ENCODE measurements around the gene DMRTC2.

DMRTC2 gene

DNA sequence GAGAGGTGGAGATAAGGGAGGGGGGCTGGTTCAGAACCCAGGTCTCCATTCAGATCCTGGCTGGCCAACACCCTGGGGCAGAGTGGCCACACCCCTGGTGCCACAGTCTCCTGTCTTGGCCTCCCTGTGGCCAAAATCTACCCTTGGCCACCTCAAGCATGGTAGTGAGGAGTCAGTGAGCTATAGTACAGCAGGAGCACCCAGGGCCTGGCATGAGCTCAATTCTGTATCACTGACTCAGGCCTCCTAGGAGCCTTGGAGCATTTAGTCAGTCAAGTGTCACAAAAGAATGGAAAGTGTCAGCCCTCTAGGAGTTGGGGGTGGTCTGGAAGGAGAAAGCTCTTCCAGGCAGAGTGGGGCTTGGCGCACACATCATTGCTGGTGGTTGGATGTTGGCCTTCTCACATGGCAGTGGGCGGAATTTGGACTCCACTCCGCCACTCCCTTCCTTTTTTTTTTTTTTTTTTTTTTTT lies 25.6 kb downstream of the DMRTC2 start:
- Histone ChIP-seq H3K36me3 (ENCODE audit: insufficient read depth, low read length) (peaks cover 73% of the 10 kb centered on the region), H3K9ac (ENCODE audit: low read depth, low read length) (peak overlapping the region; percentile 47), H3K4me3 (ENCODE audit: low read depth in 1 of 2, low read length in 2 of 2) (no peak overlapping the region), H3K27ac (ENCODE audit: low read length) (peak overlapping the region; percentile 79), H2AFZ (ENCODE audit: low read depth, low read length) (no peak overlapping the region), H3K9me3 (ENCODE audit: insufficient read depth, low read length, severe bottlenecking) (no peaks in the 10 kb centered on the region), H3K79me2 (ENCODE audit: insufficient read depth, low read length) (peaks cover 48% of the 10 kb centered on the region), H3K27me3 (ENCODE audit: insufficient read depth, low read length, poor library complexity) (no peaks in the 10 kb centered on the region), H3K4me1 (ENCODE audit: insufficient read depth, low read length) (peaks cover 96% of the 10 kb centered on the region), H3K4me2 (ENCODE audit: insufficient read depth, low read length) (peak overlapping the region; percentile 37; the same call in 1 of the 2 replicates), H4K20me1 (ENCODE audit: insufficient read depth, low read length) (peaks cover 58% of the 10 kb centered on the region)
- no peak for TF ChIP-seq EZH2 (IDR thresholded peaks at IDR 0.05; ENCODE audit: borderline replicate concordance, low read depth, low read length, severe bottlenecking)
- TF ChIP-seq, protein P1, sequence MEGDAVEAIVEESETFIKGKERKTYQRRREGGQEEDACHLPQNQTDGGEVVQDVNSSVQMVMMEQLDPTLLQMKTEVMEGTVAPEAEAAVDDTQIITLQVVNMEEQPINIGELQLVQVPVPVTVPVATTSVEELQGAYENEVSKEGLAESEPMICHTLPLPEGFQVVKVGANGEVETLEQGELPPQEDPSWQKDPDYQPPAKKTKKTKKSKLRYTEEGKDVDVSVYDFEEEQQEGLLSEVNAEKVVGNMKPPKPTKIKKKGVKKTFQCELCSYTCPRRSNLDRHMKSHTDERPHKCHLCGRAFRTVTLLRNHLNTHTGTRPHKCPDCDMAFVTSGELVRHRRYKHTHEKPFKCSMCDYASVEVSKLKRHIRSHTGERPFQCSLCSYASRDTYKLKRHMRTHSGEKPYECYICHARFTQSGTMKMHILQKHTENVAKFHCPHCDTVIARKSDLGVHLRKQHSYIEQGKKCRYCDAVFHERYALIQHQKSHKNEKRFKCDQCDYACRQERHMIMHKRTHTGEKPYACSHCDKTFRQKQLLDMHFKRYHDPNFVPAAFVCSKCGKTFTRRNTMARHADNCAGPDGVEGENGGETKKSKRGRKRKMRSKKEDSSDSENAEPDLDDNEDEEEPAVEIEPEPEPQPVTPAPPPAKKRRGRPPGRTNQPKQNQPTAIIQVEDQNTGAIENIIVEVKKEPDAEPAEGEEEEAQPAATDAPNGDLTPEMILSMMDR (IDR thresholded peaks at IDR 0.05; ENCODE audit: borderline replicate concordance, extremely low read depth, low read length, poor library complexity, severe bottlenecking): no peak
- ATAC-seq (ENCODE audit: insufficient read depth, low read depth) (no peak), DNase-seq (peak; percentile 26)

DNA sequence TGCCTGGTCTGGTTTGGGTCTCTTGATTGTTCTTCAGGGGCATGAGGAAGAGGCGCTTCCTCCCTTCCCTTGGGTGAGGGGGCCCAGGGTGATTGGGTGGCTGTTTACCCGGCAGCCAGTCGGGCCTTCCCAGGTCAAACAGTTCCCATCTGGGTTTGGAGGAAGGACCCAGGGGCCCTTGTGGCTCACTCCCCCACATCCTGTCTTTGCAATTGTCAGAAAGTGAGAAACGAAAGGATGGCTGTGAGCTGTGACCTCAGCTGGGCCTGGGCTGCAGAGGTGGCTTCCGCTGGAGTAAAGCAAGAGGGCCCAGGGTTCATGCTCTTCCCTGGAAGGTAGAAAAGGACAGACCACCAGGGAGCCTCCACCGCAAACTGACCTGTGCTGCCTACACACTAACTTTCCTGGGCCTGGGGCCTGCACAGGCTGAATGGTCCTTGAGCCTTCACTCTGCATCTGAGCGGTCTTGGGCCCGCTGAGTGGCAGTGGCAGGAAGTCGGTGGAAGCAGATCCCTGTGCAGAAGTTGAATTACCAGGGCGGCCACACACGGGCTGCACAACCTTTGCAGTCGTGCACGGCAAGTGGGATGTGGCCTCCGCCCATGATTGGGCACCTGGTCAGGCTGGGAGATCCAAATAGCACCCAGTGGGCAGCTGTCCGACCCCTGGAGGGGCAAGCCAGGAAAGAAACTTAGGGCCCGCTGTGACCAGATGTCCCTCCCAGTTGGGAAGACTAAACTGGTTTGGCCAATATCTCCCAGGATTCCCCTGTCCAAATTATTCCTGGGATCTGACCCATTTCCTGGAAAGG lies 26.9 kb downstream of the DMRTC2 start:
- H3K27me3 ChIP-seq (ENCODE audit: insufficient read depth, low read length, poor library complexity): no peaks in the 10 kb centered on the region
- peak overlapping the region; percentile 48 for H3K9ac ChIP-seq (ENCODE audit: low read depth, low read length)
- H3K4me2 ChIP-seq (ENCODE audit: insufficient read depth, low read length): peak overlapping the region; percentile 39
- peaks cover 99% of the 10 kb centered on the region for H3K4me1 ChIP-seq (ENCODE audit: insufficient read depth, low read length)
- peak; percentile 82 for ATAC-seq (ENCODE audit: insufficient read depth, low read depth)
- H2AFZ ChIP-seq (ENCODE audit: low read depth, low read length): no peak overlapping the region
- TF ChIP-seq EZH2 (IDR thresholded peaks at IDR 0.05; ENCODE audit: borderline replicate concordance, low read depth, low read length, severe bottlenecking): no peak
- TF ChIP-seq, protein P1 (IDR thresholded peaks at IDR 0.05; ENCODE audit: borderline replicate concordance, extremely low read depth, low read length, poor library complexity, severe bottlenecking): no peak
- DNase-seq: peak; percentile 94
- H3K79me2 ChIP-seq (ENCODE audit: insufficient read depth, low read length): peaks cover 37% of the 10 kb centered on the region
- H3K4me3 ChIP-seq (ENCODE audit: low read depth in 1 of 2, low read length in 2 of 2): peak overlapping the region in 1 of 2 experiments; percentile 9; a peak in 1 of 4 replicates
- H4K20me1 ChIP-seq (ENCODE audit: insufficient read depth, low read length): peaks cover 49% of the 10 kb centered on the region
- no peaks in the 10 kb centered on the region for H3K9me3 ChIP-seq (ENCODE audit: insufficient read depth, low read length, severe bottlenecking)
- H3K36me3 ChIP-seq (ENCODE audit: insufficient read depth, low read length): peaks cover 64% of the 10 kb centered on the region
- H3K27ac ChIP-seq (ENCODE audit: low read length): peak overlapping the region; percentile 98

- peaks cover 99% of the 10 kb centered on the region for H3K4me1 ChIP-seq (ENCODE audit: insufficient read depth, low read length)
- peaks cover 34% of the 10 kb centered on the region for H3K79me2 ChIP-seq (ENCODE audit: insufficient read depth, low read length)
- peaks cover 43% of the 10 kb centered on the region for H4K20me1 ChIP-seq (ENCODE audit: insufficient read depth, low read length)
- no peaks in the 10 kb centered on the region for H3K27me3 ChIP-seq (ENCODE audit: insufficient read depth, low read length, poor library complexity)
- no peak overlapping the region for H2AFZ ChIP-seq (ENCODE audit: low read depth, low read length)
- TF ChIP-seq, protein P1 (IDR thresholded peaks at IDR 0.05; ENCODE audit: borderline replicate concordance, extremely low read depth, low read length, poor library complexity, severe bottlenecking): no peak
- TF ChIP-seq EZH2 (IDR thresholded peaks at IDR 0.05; ENCODE audit: borderline replicate concordance, low read depth, low read length, severe bottlenecking): no peak
- peak overlapping the region; percentile 98 for H3K27ac ChIP-seq (ENCODE audit: low read length)
- peak overlapping the region; percentile 48 for H3K9ac ChIP-seq (ENCODE audit: low read depth, low read length)
- 0 out of 2 replicates have a peak overlapping the region, but pooled peaks have one; percentile 39 for H3K4me2 ChIP-seq (ENCODE audit: insufficient read depth, low read length)
- no peaks in the 10 kb centered on the region for H3K9me3 ChIP-seq (ENCODE audit: insufficient read depth, low read length, severe bottlenecking)
- peaks cover 58% of the 10 kb centered on the region for H3K36me3 ChIP-seq (ENCODE audit: insufficient read depth, low read length)
- no peak overlapping the region; a peak in 1 of 4 replicates for H3K4me3 ChIP-seq (ENCODE audit: low read depth in 1 of 2, low read length in 2 of 2)
- ATAC-seq (ENCODE audit: insufficient read depth, low read depth) (no peak), DNase-seq (no peak)
These were observed 27.5 kb downstream of the DMRTC2 start for GRCh38 chr19:41872384-41872774.
